HG02610 (cell line): ENCODE results near the gene GPHA2.
"Not testable (repeated sequence)": the region's sequence is repeated elsewhere in the genome, so short reads cannot be mapped to it uniquely, and the experiment has no call there.

Experiments used
- ATAC-seq: cut with Tn5 transposase; IDR thresholded peaks from one replicate; pipeline ENCODE4 v1.9.1; 2021; ENCODE audit warnings: mild to moderate bottlenecking, moderate library complexity; ENCODE audit not compliant: unreplicated experiment

Gene GPHA2

DNA sequence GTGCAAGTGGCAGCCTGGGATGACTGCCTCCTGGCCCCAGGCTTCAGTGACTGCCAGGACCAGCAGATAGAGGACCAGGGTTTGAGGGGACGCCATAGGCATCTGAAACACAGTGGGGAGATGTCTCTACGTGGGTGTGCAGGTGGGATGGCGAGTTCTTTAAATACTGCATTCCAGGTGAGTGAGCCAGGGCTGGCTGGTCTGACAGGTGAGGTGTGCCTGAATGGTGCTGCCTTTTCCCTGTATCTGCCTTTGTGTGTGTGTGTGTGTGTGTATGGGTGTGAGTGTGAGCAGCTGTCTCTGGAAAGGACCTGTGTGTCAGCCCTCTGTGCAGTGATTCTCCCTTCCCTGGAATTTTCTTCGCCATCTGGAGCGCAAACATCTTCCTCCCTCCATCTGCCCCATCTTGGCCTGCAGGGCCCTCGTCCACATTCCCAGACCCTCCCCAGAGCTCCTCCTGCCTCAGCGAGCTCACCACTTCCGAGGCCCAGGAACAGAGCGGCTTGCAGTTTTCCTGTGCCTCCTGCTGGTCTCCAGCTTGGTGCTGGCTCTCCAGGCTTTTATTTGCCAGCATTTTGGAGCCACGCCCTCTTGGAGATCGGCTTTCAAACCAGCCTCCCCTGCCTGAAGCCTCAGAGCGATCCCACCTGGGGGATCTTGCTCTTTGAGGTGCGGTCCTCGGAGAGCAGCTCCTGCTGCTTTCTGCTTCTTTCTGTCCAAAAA lies at the start of gene GPHA2:
GPHA2 (minus strand) TSS at position 535 of the 723 bp plus-strand sequence; CDS start at position 102, 433 bp downstream.
- ATAC-seq, result no peak

DNA sequence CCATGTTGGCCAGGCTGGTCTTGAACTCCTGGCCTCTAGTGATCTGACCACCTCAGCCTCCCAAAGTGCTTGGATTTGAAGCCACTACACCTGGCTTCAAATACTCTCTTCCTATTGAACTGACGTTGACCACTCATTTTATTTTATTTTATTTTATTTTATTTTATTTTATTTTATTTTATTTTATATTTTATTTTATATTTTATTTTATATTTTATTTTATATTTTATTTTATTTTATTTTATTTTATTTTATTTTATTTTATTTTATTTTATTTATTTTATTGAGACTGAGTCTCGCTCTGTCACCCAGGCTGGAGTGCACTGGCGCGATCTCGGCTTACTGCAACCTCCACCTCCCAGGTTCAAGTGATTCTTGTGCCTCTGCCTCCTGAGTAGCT lies 47.6 kb upstream of the GPHA2 start:
- ATAC-seq, result not testable (repeated sequence)

GRCh38 chr11:64976651-64977050 lies 41.0 kb upstream of the GPHA2 start:
- ATAC-seq, result no peak

DNA sequence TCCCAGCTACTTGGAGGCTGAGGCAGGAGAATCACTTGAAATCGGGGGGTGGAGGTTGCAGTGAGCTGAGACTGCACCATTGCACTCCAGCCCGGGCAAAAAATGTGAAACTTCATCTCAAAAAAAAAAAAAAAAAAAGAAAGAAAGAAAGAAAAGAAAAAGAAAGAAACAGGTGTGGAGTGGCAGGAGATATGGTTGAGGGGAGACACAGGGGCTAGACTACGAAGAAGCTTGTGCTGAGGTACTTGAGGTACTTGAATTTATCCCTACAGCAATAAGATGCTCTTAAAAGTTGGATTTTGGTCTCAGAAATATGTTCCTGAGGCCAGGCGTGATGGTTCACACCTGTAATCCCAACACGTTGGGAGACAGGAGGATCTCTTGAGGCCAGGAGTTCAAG lies 38.4 kb upstream of the GPHA2 start:
- no peak for ATAC-seq

DNA sequence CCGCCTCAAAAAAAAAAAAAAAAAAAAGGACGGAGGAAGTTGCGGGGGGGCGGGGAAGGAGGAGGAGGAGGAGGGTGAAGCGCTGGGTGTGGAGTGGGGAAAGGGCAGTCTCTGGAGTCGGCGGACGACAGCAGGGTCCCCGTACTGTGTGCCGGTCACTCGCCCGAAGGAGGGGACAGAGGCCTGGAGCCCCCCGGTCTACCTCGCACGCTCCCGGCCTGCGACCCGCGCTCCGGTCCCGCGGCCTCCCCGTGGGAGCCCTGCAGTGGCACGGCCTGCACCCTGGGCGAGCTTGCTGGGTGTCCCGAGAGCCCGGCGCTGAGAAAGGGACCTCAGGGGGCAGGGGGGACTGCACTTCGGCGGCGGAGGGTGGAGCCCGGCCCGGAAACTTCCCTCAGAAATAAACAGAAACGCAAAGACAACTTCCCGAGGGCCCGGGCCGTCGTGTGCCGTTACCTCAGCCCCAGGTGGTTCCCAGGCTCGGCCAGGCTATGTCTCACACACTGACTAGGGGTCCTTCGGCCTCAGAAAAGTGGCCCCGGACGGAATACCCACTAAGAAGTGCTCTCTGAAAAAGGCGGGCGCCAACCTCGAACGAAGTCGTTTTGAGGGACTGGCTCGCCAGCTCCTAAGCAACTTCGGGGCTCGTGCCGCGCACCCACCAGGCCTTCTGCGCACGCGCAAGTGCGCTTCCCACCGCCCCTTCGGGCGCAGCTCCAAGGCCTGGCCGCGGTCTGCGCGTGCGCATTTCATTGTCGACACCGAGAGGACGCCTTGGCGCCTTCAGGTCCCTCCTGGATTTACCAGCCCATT lies 35.9 kb upstream of the GPHA2 start, which contains the start of gene MAJIN:
MAJIN (minus strand) TSS at position 688 of the 813 bp plus-strand sequence. CDS start 12,703 bp downstream, outside the sequence.
- ATAC-seq, result no peak

DNA sequence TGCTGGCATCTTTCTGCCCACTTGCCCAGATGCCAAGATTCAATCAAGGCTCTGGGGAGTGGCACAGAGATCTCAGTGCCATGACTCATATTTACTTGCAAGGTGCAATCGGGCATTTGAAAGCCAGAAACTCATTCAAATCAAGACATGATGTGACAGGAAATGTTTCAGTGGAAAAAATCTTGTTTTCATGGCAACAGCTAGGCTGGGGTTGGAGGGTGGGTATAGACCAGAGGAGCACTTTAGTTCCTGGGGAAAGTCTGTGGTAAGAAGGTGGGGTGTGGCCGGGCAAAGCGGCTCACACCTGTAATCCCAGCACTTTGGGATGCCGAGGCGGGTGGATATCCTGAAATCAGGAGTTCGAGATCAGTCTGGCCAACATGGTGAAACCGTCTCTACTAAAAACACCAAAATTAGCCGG lies 35.0 kb upstream of the GPHA2 start:
- ATAC-seq, result no peak

DNA sequence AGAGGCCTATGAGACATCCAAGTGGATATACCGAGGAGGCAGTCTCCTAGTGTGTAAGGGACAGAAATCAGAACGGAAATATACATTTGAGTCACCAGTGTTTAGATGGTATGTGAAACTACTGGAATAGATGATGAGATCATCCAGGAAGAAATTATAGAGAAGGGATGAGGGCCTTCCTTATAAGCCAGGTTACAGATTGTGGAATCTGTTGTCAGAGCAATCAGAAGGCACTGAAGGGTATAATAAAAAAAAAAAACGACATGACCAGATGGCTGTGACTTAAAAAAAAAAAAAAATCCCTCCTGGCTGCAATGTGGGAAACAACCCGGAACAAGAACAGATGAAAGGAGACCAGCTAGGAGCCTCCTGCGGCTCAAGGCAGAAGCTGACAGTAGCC lies 33.5 kb upstream of the GPHA2 start:
- no peak for ATAC-seq

DNA sequence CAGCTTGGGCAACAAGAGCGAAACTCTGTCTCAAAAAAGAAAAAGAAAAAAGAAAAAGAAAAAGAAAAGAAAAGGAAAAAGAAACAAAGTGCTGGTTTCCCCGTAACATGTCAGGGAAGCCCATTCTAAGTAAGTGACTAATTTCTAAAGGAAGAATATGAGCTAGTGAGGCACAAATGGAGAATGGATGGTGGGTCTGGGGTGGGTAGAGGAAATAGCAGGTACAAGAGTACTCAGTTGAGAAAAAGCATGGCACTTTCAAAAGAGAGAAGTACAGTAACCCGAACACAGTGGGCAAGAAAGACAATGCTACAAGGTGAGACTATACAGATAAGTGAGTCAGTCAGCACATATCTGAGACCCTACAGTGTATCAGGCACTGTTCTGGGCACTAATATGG lies 31.7 kb upstream of the GPHA2 start:
- no peak for ATAC-seq

- ATAC-seq, result no peak
These were observed 27.5 kb upstream of the GPHA2 start for GRCh38 chr11:64963072-64963631.

- no peak for ATAC-seq
These were observed 25.0 kb upstream of the GPHA2 start for GRCh38 chr11:64960719-64961118.

DNA sequence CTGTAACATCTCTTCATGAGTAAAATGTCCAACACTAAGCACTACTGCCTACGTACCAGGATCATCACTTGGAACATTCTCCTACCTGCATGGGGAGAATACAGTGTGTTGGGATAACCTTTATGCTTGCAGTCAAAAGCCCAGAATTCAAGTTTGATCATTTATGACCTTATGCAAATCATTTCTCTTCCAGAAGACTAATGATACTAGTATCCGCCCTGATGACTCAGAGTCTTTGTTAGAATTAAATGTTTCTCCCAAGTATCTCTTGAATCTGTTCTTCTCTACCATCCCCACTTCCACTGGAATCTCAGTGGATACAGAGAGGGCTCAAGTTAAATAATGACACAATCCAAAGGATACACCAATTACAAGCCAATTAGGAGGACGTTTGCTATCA lies 23.8 kb upstream of the GPHA2 start:
- no peak for ATAC-seq

DNA sequence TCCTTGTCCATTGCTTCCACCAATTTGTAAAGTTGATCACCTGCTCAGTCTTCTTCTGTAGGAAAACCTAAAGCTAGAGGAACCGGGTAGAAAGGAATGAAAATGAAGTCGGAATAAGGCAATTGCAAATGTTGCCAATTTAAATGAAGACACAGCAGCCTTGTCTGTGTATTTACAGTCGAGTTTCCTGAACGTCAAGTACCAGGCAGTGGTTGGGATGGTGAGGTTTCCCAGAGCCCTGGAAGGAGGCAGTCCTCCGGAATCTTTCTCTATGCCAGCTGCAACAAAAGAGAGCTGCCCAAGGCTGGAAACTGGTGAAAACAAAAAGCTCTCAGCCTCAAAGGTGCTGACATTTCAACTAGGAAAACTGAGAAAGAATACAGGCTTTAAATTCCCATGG lies 18.5 kb upstream of the GPHA2 start:
- no peak for ATAC-seq

GRCh38 chr11:64951529-64951928 lies 15.8 kb upstream of the GPHA2 start:
- ATAC-seq, result no peak

DNA sequence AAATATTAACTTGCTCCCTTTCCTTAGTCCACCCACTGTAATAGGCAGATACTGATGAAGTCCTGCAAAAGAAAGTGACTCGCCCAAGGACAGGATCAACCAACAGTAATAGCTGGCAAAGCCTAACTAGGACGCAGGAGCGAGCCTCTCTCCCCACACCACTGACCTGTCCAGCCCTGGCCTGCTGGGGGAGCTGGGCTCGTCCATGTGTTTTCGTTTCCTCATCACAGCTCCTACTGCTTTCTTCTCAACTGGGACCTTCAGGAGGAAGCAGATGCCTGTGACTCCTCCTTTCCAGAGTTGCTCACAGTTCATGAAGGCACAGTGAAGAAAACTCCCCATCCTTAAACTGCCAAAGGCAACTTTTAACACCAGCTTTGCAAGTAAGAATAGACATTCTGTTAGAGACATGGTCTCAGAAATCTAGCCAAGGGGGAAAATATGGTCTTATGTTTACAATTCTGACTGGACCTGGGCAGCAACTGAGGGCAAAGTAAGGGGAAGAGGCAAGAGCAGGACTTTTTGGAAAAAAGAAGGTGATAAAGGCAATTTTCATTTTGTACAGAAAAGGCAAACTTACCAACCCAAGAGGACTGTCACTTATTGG lies 11.6 kb upstream of the GPHA2 start:
- ATAC-seq, result no peak

DNA sequence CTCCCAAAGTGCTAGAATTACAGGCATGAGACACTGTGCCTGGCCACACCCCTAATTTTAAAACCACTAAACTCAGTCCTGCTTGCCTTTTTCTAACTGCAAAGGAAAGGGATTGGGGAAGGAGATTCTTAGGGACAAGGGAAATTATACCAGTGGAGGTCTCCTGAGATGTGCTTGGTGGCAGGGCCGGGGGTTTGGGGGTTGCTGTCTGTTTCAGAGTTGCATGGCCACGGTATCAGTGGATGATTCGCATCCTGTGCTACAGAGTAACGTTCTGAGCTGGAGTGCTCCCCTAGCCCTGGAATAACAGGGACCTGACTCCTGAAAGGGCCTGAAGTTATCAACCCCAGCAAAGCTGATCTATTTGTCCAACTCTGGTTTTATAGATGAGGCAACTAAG lies 846 bp upstream of the GPHA2 start:
- no peak for ATAC-seq

- no peak for ATAC-seq
These were observed 873 bp downstream of the GPHA2 start for GRCh38 chr11:64934682-64935358.

DNA sequence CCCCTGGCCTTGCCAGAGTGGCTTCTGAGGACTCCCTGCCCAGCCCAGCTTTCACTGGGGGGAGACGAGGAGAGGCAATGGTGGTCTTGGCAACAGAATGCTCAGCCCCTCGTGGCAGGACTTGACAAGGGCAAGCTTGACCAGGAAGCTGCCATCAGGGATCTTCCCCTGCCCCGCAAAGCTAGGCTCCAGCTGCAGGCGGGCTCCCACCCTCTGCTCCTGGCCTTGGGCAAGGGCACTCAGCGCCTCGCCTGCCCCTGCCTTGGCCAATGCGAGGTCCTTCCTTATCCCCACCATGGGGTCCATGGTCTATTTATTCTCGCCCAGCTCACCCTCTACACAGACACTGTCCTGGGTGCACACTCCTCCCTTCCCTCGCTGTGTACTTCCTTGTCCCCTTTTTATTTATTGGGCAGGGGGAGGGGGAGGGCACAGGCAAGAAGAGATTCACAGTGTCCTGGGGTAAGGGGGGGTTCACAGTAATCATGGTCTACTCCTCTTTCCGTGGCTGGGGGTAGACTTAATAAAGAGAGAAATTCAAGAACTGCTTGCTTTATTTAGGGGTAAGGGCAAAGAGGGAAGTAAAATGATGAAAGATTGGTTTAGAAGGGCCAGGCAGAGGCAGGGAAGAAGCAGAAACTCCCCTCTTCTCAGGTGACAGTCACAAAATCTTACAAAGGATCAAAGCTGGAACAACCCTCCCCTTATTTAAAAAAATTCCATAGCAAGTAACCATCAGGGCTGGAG lies 1.6 kb downstream of the GPHA2 start:
- no peak for ATAC-seq

GRCh38 chr11:64933213-64933934 lies 2.3 kb downstream of the GPHA2 start:
- no peak for ATAC-seq

GRCh38 chr11:64932324-64932723 lies 3.4 kb downstream of the GPHA2 start:
- no peak for ATAC-seq
